Measurements from ENCODE around the gene PKIG. TPM values are rescaled to one million over a fixed set of nuclear protein-coding genes. Genes with fewer than 3 reads are reported as not detected.

Gene PKIG
- total RNA-seq, 1 donor from 2014 or later = 8.4 TPM

DNA sequence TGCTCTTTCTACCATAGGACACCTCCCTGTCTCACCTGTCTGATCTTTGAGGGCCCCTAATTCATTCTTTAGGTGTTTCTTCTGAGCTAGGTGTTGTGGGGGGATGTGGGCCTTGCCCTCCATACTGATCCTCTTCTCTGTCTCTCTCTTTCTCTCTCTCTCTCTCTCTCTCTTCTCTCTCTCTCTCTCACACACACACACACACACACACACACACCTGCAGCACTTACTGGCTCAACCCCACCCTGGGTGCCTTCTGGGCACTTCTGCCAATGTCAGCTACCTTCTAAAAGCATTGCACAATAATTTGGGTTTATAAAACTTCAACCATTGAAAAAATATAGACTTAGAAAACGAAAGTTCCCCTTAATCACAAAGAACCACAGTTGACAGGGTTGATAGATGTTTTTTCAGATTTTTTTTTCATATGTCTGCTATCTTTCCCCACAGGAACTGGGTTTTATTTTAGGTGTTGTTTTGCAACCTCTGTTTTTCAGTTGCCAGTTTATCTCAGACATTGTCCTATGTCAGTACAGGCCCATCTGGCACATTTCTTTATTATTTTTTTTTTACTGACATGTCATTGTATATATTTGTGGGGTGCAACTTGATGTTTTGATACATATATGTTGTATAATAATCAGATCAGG is 28.1 kb downstream of the PKIG start:
- H3K4me3 ChIP-seq (ENCODE audit: low read depth, low read length) = no peak overlapping the region
- TF ChIP-seq, protein P1, sequence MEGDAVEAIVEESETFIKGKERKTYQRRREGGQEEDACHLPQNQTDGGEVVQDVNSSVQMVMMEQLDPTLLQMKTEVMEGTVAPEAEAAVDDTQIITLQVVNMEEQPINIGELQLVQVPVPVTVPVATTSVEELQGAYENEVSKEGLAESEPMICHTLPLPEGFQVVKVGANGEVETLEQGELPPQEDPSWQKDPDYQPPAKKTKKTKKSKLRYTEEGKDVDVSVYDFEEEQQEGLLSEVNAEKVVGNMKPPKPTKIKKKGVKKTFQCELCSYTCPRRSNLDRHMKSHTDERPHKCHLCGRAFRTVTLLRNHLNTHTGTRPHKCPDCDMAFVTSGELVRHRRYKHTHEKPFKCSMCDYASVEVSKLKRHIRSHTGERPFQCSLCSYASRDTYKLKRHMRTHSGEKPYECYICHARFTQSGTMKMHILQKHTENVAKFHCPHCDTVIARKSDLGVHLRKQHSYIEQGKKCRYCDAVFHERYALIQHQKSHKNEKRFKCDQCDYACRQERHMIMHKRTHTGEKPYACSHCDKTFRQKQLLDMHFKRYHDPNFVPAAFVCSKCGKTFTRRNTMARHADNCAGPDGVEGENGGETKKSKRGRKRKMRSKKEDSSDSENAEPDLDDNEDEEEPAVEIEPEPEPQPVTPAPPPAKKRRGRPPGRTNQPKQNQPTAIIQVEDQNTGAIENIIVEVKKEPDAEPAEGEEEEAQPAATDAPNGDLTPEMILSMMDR (IDR thresholded peaks at IDR 0.05; ENCODE audit: insufficient read depth, low read length, severe bottlenecking) = no peak
- H3K27me3 ChIP-seq (ENCODE audit: control insufficient read depth, insufficient read depth, low read length) = no peaks in the 10 kb centered on the region
- FAIRE-seq = no peak
- no peaks in the 10 kb centered on the region for H3K36me3 ChIP-seq (ENCODE audit: control insufficient read depth, insufficient read depth, low read length)
- no peak for DNase-seq (ENCODE audit: low read depth)

DNA sequence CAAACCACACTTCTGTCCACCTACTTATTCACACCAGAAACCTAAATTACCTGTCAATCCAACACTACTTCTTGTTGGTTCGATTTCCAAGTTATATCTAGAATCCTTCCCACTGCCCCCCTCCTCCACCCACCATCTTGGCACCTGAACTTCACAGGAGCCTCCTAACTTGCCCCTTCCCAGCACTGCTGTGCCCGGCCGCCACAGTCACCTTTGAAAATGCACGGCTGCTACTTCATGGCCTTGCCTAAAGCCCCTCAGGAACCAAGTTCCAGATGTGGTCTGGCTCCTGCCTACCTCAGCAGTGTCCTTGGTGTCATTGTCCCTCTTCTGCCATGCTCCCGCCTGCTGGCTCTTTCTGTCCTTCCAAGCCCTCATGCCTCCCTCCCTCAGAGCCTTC is 31.2 kb downstream of the PKIG start:
- no peaks in the 10 kb centered on the region for H3K27me3 ChIP-seq (ENCODE audit: control insufficient read depth, insufficient read depth, low read length)
- FAIRE-seq (no peak), DNase-seq (ENCODE audit: low read depth) (no peak)
- no peak overlapping the region for H3K4me3 ChIP-seq (ENCODE audit: low read depth, low read length)
- TF ChIP-seq, protein P1 (IDR thresholded peaks at IDR 0.05; ENCODE audit: insufficient read depth, low read length, severe bottlenecking) = no peak
- no peaks in the 10 kb centered on the region for H3K36me3 ChIP-seq (ENCODE audit: control insufficient read depth, insufficient read depth, low read length)

DNA sequence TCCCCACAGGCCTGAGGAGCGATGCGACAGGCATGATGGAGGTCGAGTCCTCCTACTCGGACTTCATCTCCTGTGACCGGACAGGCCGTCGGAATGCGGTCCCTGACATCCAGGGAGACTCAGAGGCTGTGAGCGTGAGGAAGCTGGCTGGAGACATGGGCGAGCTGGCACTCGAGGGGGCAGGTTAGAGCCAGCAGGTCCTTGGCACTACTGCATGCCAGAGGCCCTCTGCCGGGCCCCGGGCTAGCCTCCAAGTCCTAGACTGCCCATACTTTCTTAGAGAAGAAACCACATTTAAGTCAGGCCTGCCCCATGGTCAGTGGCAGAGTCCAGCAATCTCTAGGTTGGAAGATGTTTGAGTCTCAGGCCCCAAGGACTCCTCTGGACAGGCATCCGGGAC is 32.1 kb downstream of the PKIG start:
- no peak for FAIRE-seq
- TF ChIP-seq, protein P1 (IDR thresholded peaks at IDR 0.05; ENCODE audit: insufficient read depth, low read length, severe bottlenecking) = no peak
- Histone ChIP-seq H3K4me3 (ENCODE audit: low read depth, low read length) (no peak overlapping the region), H3K36me3 (ENCODE audit: control insufficient read depth, insufficient read depth, low read length) (no peaks in the 10 kb centered on the region), H3K27me3 (ENCODE audit: control insufficient read depth, insufficient read depth, low read length) (no peaks in the 10 kb centered on the region)
- no peak for DNase-seq (ENCODE audit: low read depth)

DNA sequence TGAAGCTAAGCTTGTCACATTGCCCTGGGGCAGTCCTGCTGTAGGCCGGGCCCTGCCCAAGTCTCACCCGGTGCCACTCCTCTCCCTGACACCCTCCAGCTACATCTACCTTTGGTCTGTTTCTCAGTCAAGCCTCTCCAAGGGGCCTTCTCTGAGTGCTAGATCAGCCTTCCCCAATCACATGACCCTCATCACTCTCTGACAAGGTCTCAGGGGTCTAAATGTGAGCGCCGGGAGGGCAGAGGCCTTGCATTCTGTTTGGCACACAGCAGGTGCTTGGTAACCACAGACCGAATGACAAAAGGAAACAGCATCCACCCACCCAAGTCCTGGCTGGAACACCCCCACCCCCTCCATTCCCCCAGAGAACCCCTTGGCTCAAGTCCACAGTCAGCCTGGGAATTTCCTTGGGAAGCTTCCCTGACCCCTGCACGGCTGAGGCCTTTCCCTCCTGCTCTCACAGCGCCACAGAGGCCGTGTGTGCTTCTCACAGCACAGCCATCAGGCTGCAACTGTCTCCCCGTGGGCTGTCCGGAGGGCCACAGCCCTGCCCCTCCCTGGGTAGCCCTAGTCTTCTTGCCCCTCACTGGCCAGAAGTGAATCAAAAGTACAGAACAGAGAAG is 32.9 kb downstream of the PKIG start:
- no peak for DNase-seq (ENCODE audit: low read depth)
- no peaks in the 10 kb centered on the region for H3K27me3 ChIP-seq (ENCODE audit: control insufficient read depth, insufficient read depth, low read length)
- no peak for FAIRE-seq
- H3K4me3 ChIP-seq (ENCODE audit: low read depth, low read length) = no peak overlapping the region
- no peaks in the 10 kb centered on the region for H3K36me3 ChIP-seq (ENCODE audit: control insufficient read depth, insufficient read depth, low read length)
- TF ChIP-seq, protein P1 (IDR thresholded peaks at IDR 0.05; ENCODE audit: insufficient read depth, low read length, severe bottlenecking) = no peak

DNA sequence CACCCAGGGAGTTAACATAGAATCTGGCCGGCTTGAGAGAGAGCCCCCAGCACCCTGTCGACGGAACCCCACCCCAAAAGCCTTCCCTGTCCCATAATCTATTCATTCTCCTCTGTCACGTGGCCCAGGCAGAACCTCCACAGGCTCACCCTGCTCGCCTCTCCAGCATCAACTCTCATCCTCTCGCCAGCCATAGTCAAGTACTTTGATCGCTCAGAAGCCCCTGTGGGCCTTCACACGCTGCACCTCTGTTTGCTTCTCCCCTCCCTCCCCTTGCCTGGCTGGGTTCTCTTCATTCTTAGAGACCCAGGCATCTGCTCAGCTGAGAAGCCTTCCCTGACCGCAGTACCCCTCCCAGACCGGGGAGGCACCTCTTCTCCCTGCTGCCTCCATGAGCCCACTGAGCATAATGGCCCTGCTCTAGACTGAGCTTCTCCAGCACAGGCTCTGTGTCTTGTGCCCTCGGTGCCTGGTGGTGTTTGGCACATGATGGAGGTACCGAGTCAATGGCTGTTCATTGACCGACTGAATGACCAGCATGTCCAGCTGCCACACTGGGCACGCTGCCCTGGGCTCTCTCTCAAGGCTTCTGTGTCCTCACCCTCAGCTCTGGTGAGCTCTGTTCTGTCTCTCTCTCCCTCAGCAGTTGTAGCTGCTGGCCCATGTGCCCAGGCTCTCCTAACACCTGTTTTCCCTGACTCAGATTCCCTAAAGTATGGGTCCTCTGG is 33.7 kb downstream of the PKIG start:
- Histone ChIP-seq H3K4me3 (ENCODE audit: low read depth, low read length) (no peak overlapping the region), H3K27me3 (ENCODE audit: control insufficient read depth, insufficient read depth, low read length) (no peaks in the 10 kb centered on the region), H3K36me3 (ENCODE audit: control insufficient read depth, insufficient read depth, low read length) (no peaks in the 10 kb centered on the region)
- TF ChIP-seq, protein P1 (IDR thresholded peaks at IDR 0.05; ENCODE audit: insufficient read depth, low read length, severe bottlenecking) = no peak
- FAIRE-seq (no peak), DNase-seq (ENCODE audit: low read depth) (no peak)

Measured in bronchial epithelial cell (primary cell).